Tibial nerve (tissue), 4 donors: ENCODE results near the gene BAIAP3. TPM values are rescaled to one million over a fixed set of nuclear protein-coding genes. Genes with fewer than 3 reads are reported as not detected.

Experiments used
- DNase-seq, 2 donors: peaks; one replicate each; pipeline ENCODE4 v3.0.0-alpha.2; 2019; ENCODE audit warnings: low spot score in 2 of 2
- H3K27ac ChIP-seq, 4 donors: fragments of 200-600 bp; sonication (generic) in 3 of 4; one replicate each; pipeline ENCODE4 v1.5.1; 2017 to 2019; ENCODE audit warnings: mild to moderate bottlenecking in 1 of 4
- H3K27me3 ChIP-seq, 2 donors: fragments of 200-600 bp; sonication (generic) in 1 of 2; one replicate each; pipeline versions ENCODE4 v1.5.1 to v1.6.0; 2017 to 2019
- H3K36me3 ChIP-seq, 3 donors: fragments of 200-600 bp; sonication (generic); one replicate each; pipeline ENCODE4 v1.5.1; 2018 to 2019
- H3K4me1 ChIP-seq, 4 donors: fragments of 200-600 bp; sonication (generic) in 3 of 4; one replicate each; pipeline ENCODE4 v1.5.1; 2017 to 2019
- H3K4me3 ChIP-seq, 4 donors: fragments of 200-600 bp; sonication (generic) in 3 of 4; one replicate each; pipeline ENCODE4 v1.5.1; 2017 to 2019; ENCODE audit warnings: mild to moderate bottlenecking in 1 of 4, moderate library complexity in 1 of 4
- H3K9me3 ChIP-seq, 4 donors: fragments of 200-600 bp; sonication (generic) in 3 of 4; one replicate each; pipeline ENCODE4 v1.5.1; 2017 to 2019
- CTCF ChIP-seq, 5 experiments: fragments of 200-600 bp in 3 of 5; fragments of 450-650 bp in 2 of 5; sonication (generic) in 3 of 5; IDR thresholded peaks; one replicate each; pipeline ENCODE4 v1.5.1; 2016 to 2019; ENCODE audit warnings: antibody characterized with exemption in 5 of 5, mild to moderate bottlenecking in 3 of 5, moderate library complexity in 2 of 5
- EP300 ChIP-seq, 2 donors: sonication (generic); formaldehyde crosslinking; IDR thresholded peaks; one replicate each; pipeline ENCODE4 v1.6.1; 2017; ENCODE audit warnings: antibody characterized with exemption in 2 of 2, mild to moderate bottlenecking in 1 of 2
- POLR2A ChIP-seq, 2 donors: fragments of 450-650 bp; IDR thresholded peaks; one replicate each; pipeline ENCODE4 v1.6.1; 2017; ENCODE audit warnings: antibody characterized with exemption in 2 of 2, mild to moderate bottlenecking in 2 of 2, moderate library complexity in 2 of 2
- WGBS, 2 donors: methylation state at CpG; one replicate each; pipeline ENCODE4 v1.1.5; 2018; 5-methylcytosine and 5-hydroxymethylcytosine counted together
- total RNA-seq, 4 donors: library from RNA; depleted of rRNA; stranded (reverse); fragments of >200 nt; gene quantifications; one replicate each; pipeline ENCODE4 v1.1.0, GENCODE V29; 2016

The BAIAP3 gene
- total RNA-seq, 4 donors from 2014 or later, result 0.66 to 2.7 (median 2.3) TPM

- DNase-seq, result no peak
- H3K9me3 ChIP-seq, result no peaks in the 10 kb centered on the region
- no peak overlapping the region for H3K27ac ChIP-seq
- no peaks in the 10 kb centered on the region for H3K27me3 ChIP-seq
- peaks cover 0 to 63% (median 32%) of the 10 kb centered on the region in 3 donors for H3K36me3 ChIP-seq
- H3K4me1 ChIP-seq, result peaks cover 5 to 50% (median 27%) of the 10 kb centered on the region in 4 donors
- H3K4me3 ChIP-seq, result no peak overlapping the region
- no peak for TF ChIP-seq CTCF (IDR thresholded peaks at IDR 0.05)
- no peak for TF ChIP-seq EP300 (IDR thresholded peaks at IDR 0.05)
- no peak for TF ChIP-seq POLR2A (IDR thresholded peaks at IDR 0.05)
- 85 to 86% methylated on average over 20 to 24 of the region's 28 CpGs for WGBS, 2 donors
Measured at GRCh38 chr16:1314399-1315068, 18.9 kb upstream of the BAIAP3 start.

GRCh38 chr16:1315081-1316032, 18.1 kb upstream of the BAIAP3 start:
- TF ChIP-seq EP300 (IDR thresholded peaks at IDR 0.05) (no peak), CTCF (IDR thresholded peaks at IDR 0.05) (no peak), POLR2A (IDR thresholded peaks at IDR 0.05) (no peak)
- Histone ChIP-seq H3K27me3 (no peaks in the 10 kb centered on the region), H3K9me3 (no peaks in the 10 kb centered on the region), H3K4me3 (no peak overlapping the region), H3K36me3 (peaks cover 0 to 71% (median 41%) of the 10 kb centered on the region in 3 donors), H3K4me1 (peaks cover 5 to 49% (median 27%) of the 10 kb centered on the region in 4 donors), H3K27ac (no peak overlapping the region)
- WGBS, 2 donors, result 81 to 82% methylated on average over 38 to 44 of the region's 46 CpGs
- no peak for DNase-seq

GRCh38 chr16:1316033-1316405, 17.4 kb upstream of the BAIAP3 start:
- H3K27ac ChIP-seq, result no peak overlapping the region
- H3K36me3 ChIP-seq, result peaks cover 5 to 78% (median 47%) of the 10 kb centered on the region in 3 donors
- no peaks in the 10 kb centered on the region for H3K9me3 ChIP-seq
- H3K4me3 ChIP-seq, result no peak overlapping the region
- peaks cover 5 to 42% (median 23%) of the 10 kb centered on the region in 4 donors for H3K4me1 ChIP-seq
- no peaks in the 10 kb centered on the region for H3K27me3 ChIP-seq
- WGBS, 2 donors, result 83 to 85% methylated on average over 13 to 14 of the region's 14 CpGs
- TF ChIP-seq CTCF (IDR thresholded peaks at IDR 0.05), result no peak
- DNase-seq, result no peak

- H3K27ac ChIP-seq, result no peak overlapping the region
- H3K9me3 ChIP-seq, result no peaks in the 10 kb centered on the region
- 84 to 85% methylated on average over 26 to 32 of the region's 32 CpGs for WGBS, 2 donors
- H3K4me3 ChIP-seq, result no peak overlapping the region
- H3K36me3 ChIP-seq, result peaks cover 5 to 91% (median 49%) of the 10 kb centered on the region in 3 donors
- DNase-seq, result no peak
- TF ChIP-seq EP300 (IDR thresholded peaks at IDR 0.05) (no peak), CTCF (IDR thresholded peaks at IDR 0.05) (no peak), POLR2A (IDR thresholded peaks at IDR 0.05) (no peak)
- H3K4me1 ChIP-seq, result peaks cover 0 to 25% (median 7%) of the 10 kb centered on the region in 4 donors
- H3K27me3 ChIP-seq, result no peaks in the 10 kb centered on the region
Measured at GRCh38 chr16:1317479-1318267, 15.8 kb upstream of the BAIAP3 start.
